LNCAP (cell line): Measurements from ENCODE around the gene CCDC117.

Experiments used
- TF ChIP-seq, protein P1 (sequence below): fragments of 450-650 bp; IDR thresholded peaks from 2 replicates; pipeline ENCODE4 v1.5.1; 2017; ENCODE audit warnings: mild to moderate bottlenecking

The CCDC117 gene

GRCh38 chr22:28829358-28830181 lies 57.1 kb downstream of the CCDC117 start:
- TF ChIP-seq, protein P1, sequence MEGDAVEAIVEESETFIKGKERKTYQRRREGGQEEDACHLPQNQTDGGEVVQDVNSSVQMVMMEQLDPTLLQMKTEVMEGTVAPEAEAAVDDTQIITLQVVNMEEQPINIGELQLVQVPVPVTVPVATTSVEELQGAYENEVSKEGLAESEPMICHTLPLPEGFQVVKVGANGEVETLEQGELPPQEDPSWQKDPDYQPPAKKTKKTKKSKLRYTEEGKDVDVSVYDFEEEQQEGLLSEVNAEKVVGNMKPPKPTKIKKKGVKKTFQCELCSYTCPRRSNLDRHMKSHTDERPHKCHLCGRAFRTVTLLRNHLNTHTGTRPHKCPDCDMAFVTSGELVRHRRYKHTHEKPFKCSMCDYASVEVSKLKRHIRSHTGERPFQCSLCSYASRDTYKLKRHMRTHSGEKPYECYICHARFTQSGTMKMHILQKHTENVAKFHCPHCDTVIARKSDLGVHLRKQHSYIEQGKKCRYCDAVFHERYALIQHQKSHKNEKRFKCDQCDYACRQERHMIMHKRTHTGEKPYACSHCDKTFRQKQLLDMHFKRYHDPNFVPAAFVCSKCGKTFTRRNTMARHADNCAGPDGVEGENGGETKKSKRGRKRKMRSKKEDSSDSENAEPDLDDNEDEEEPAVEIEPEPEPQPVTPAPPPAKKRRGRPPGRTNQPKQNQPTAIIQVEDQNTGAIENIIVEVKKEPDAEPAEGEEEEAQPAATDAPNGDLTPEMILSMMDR = peak; percentile 98

DNA sequence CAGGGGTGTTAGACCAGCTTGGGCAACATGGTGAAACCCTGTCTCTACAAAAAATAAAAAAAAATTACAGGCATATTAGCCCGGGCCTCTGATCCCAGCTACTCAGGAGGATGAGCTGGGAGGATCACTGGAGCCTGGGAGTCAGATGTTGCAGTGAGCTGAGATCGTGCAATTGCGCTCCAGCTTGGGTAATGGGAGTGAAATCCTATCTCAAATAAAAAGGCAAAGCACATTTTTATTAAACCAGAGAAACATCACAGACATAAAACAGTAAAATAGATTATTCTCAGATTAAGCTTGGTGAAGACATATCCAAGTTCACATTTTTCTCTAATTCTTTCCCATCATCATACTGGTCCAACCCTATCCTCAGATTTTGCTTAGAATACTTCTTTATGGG lies 57.9 kb downstream of the CCDC117 start:
- TF ChIP-seq, protein P1 = no peak

- TF ChIP-seq, protein P1 = no peak
Observed at GRCh38 chr22:28831140-28832072, 58.9 kb downstream of the CCDC117 start.

- TF ChIP-seq, protein P1 = no peak
Observed at GRCh38 chr22:28832731-28833130, 60.2 kb downstream of the CCDC117 start.

DNA sequence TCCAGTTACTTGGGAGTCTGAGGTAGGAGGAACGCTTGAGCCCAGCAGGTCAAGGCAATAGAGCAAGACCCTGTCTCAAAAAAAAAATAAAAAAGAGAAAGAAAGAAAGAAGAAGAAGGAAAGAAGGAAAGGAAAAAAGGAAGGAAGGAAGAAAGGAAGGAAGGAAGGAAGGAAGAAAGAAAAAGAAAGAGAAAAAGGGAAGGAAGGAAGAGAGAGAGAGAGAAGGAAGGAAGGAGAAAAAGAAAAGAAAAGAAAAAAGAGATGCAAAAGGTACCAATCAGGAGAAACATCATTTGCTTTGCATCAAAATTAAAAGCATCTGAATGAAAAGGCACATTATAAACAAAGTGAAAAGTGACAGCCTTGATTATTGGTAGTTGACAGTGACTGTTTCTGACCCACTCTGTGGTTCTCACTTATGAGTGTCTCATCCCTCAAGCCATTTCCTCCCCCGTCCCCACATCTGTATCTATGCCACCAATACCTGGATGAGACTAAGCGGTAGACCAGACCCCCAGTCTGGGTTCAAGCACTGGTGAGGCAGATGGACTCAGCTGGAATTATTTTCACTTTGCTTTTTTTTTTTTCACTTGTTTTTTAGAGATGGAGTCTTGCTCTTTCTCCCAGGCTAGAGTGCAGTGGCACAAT lies 60.9 kb downstream of the CCDC117 start:
- TF ChIP-seq, protein P1 = no peak

DNA sequence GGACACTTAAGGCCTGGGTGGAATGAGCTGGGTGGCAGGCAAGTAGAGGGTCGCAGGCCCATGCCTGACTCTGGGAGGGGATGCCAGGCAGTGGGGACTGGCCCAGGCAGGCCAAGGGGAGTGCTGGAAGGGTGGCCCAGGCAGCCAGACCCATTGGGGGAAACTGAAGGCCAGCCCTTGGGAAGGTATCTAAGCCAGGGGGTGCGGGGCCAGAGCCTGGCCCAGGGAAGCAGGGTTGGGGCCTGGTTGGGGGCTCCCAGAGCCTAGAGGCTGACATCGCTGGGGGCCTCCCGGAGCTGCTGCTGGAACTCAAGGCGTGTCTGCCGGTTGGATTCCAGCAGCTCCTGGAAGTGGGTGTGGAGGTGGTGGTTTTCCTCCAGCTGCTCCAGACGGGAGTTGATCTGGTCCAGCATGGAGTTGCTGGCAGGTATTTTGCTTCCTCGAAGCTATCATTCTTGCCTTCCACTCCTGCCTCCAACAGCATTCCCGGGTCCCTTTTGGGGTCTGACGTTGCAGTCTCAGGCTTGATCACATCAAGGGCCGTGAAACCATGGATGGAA lies 63.2 kb downstream of the CCDC117 start:
- TF ChIP-seq, protein P1 = no peak

DNA sequence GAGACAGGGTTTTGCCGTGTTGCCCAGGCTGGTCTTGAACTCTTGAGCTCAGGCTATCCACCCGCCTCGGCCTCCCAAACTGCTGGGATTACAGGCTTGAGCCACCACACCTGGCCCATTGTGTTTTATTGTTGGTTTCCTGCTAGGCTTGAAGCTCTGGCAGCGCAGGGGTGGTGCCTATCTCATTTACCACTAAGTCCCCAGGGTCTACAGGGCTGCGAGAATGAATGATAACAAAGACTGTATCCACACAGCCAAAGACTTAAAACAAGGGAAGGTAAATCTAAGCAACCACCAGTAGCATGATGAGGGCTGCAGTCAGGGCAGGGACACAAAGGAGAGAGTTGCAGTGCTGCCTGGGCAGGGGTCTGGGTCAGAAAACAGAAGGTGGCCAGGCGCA lies 65.1 kb downstream of the CCDC117 start:
- TF ChIP-seq, protein P1 = no peak
